Skin epidermis (tissue), 12 donors: ENCODE measurements around the gene RTKN.
A peak's percentile ranks its signal among the peaks of the same experiment; 100 is the strongest.

ENCODE experiments used
- H3K27ac ChIP-seq, 21 experiments: fragments of 200-600 bp; sonication (generic) in 11 of 21; one replicate each; pipeline ENCODE4 v1.5.0; 2020; ENCODE audit warnings: mild to moderate bottlenecking in 3 of 21, inconsistent platforms in 2 of 21, moderate library complexity in 2 of 21
- H3K4me3 ChIP-seq, 7 experiments: fragments of 200-600 bp; sonication (generic) in 2 of 7; one replicate each; pipeline ENCODE4 v1.5.0; 2020; ENCODE audit warnings: inconsistent platforms in 2 of 7, mild to moderate bottlenecking in 2 of 7, moderate library complexity in 1 of 7

RTKN gene

GRCh38 chr2:74391209-74391579, 50.5 kb downstream of the RTKN start:
- H3K4me3 ChIP-seq, result peak overlapping the region; percentile 68 to 100 (median 90)
- peak overlapping the region; percentile 85 to 100 (median 96) for H3K27ac ChIP-seq

DNA sequence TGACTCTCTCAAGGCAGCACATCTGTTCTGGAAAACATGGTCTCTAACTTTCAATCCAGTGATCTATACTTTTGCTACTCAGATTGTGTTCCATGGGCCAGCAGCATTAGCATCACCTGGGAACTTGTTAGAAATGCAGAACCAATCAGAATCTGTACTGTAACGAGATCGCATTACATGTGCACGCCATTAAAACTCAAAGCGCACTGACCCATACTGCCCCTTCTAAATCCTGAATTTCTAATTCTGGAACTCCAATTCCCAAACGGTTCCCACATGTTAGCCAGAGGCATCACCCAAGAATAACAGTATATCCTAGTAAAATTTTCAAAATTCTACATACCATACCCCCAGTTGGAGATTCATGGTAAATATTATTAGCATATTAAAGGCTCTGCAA, 51.1 kb downstream of the RTKN start:
- H3K27ac ChIP-seq, result peak overlapping the region in 2 of 21 experiments; percentile 94 to 100
- peak overlapping the region in 6 of 7 experiments; percentile 68 to 100 (median 91) for H3K4me3 ChIP-seq

DNA sequence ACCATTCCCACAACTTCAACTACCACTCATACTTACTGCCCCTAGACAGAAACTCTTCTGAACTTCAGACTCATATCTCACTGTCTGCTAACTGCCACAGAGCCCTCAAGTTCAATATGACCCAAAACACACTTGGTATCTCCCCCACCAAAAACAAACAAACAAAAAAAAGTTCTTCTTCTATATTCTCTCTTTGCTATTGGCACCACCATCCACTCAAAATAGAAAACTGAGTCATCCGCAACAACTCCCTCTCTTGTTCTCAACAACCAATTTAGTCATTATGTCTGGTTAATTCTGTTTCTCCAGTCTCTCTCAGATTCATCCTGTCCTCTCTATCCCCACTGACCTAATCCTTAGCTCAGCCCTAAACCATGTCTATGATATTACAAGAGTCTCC, 54.4 kb downstream of the RTKN start:
- Histone ChIP-seq H3K27ac (no peak overlapping the region), H3K4me3 (no peak overlapping the region)

GRCh38 chr2:74385396-74385795, 56.3 kb downstream of the RTKN start:
- no peak overlapping the region for H3K27ac ChIP-seq
- H3K4me3 ChIP-seq, result no peak overlapping the region

DNA sequence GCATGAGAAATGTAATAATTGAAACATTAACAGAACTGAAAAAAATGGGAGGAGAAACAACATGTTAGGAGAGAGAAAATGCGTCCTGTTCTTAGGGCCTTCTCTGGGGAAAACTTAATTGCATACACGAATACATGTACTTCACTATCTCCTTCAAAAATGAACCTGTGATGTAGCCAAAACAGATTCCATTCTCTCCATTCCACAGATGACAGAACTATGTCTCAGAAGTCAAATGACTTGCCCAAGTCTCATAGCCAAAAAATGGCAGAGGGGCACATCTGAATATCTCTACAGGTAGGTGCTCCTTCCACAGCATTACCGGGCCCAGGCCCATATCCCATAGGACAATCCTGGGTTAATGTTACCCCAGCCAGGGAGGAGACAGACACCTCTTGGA, 57.7 kb downstream of the RTKN start:
- H3K27ac ChIP-seq, result peak overlapping the region in 1 of 21 experiments; percentile 50

GRCh38 chr2:74383254-74383653, 58.5 kb downstream of the RTKN start:
- H3K4me3 ChIP-seq, result no peak overlapping the region
- H3K27ac ChIP-seq, result peak overlapping the region in 2 of 21 experiments; percentile 9 to 13

More for the DNA sequence above, 57.7 kb downstream of the RTKN start:
- H3K4me3 ChIP-seq, result no peak overlapping the region

DNA sequence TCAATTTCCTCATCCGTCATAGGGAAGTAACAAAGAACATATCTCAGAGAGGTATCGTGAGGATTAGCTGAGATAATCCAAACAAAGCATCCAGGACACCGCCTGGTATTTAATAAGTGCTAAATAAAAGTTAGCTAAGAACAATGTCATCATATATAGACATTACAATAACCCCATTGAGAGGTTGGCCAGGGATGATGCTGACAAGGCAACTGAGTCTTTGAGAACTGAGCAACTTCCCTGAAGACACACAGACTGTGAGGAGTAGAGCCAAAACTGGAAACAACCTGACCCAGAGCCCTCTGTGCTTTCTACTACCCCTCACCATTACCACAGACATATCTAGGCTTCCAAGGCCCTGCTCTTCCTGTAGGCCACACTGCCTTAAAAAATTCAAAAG, 60.0 kb downstream of the RTKN start:
- H3K4me3 ChIP-seq, result no peak overlapping the region
- H3K27ac ChIP-seq, result no peak overlapping the region

GRCh38 chr2:74379851-74380789, 61.6 kb downstream of the RTKN start, which contains the start of gene DCTN1:
Gene DCTN1, minus strand, starts transcription at chr2:74380311. Its CDS starts 274 bp downstream, at chr2:74380037.
- Histone ChIP-seq H3K4me3 (peak within 1 kb of the TSS in 3 of 7 experiments; percentile 2 to 11 (median 9)), H3K27ac (peak within 1 kb of the TSS in 12 of 21 experiments; percentile 3 to 80 (median 48))

- Histone ChIP-seq H3K4me3 (no peak overlapping the region), H3K27ac (no peak overlapping the region)
Measured at GRCh38 chr2:74378007-74378406, 63.7 kb downstream of the RTKN start.

GRCh38 chr2:74375838-74376237, 65.9 kb downstream of the RTKN start:
- H3K4me3 ChIP-seq, result no peak overlapping the region
- no peak overlapping the region for H3K27ac ChIP-seq
